ENCODE measurements around the gene C17orf58. TPM values are rescaled to one million over a fixed set of nuclear protein-coding genes. Genes with fewer than 3 reads are reported as not detected.
A peak's percentile ranks its signal among the peaks of the same experiment; 100 is the strongest.

Gene C17orf58
- total and polyA plus RNA-seq, 9 of the 15 experiments (the other 6 are each of a cell fraction or from before 2014, with no cell fraction given) = 8.6 to 37.4 (median 27.6) TPM

DNA sequence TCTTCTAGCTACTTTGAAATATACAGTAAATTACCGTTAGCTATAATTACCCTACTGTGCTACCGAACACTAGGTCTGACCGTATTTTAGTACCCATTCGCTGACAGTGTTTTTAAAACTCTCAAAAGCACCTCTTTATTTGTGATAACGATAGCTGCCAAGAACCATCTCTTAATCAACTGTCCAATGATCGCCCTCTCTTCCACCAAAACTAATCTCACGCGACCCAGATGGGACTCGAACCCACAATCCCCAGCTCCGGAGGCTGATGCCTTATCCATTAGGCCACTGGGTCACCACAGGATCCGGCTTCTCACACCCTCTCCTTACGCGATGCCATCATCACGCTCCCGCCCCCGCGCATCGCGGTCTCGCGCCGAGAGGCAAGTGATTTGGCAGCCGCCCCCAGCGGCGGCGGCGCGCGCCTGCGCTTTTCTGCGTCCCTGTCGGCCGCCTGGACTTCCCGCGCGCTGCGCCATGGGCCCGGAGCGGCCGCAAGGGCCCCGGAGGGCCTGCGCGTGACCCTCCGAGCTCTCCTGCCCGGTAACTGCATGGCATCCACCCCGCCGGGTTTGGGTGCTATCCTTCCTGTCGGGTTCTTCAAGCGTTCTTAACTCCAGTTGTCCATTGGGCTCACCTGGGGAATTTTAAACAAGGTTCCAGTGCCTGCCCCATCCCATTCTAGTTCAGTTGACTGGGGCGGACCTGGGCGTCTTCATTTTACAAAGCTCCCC lies 23.6 kb upstream of the C17orf58 start (continued):
- peak; percentile 59 for TF ChIP-seq PHF20 (IDR thresholded peaks at IDR 0.05; ENCODE audit: partially characterized antibody)
- TF ChIP-seq HDAC8 (tag; IDR thresholded peaks at IDR 0.05) = no peak; the same call in none of the 2 replicates
- TF ChIP-seq, protein P1, sequence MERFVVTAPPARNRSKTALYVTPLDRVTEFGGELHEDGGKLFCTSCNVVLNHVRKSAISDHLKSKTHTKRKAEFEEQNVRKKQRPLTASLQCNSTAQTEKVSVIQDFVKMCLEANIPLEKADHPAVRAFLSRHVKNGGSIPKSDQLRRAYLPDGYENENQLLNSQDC (CRISPR knock-in tag; IDR thresholded peaks at IDR 0.05) = peak; percentile 75; the same call in 1 of the 2 replicates
- TF ChIP-seq, protein P2, sequence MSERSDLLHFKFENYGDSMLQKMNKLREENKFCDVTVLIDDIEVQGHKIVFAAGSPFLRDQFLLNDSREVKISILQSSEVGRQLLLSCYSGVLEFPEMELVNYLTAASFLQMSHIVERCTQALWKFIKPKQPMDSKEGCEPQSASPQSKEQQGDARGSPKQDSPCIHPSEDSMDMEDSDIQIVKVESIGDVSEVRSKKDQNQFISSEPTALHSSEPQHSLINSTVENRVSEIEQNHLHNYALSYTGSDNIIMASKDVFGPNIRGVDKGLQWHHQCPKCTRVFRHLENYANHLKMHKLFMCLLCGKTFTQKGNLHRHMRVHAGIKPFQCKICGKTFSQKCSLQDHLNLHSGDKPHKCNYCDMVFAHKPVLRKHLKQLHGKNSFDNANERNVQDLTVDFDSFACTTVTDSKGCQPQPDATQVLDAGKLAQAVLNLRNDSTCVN (CRISPR knock-in tag; IDR thresholded peaks at IDR 0.05) = 0 out of 2 replicates have a peak, but pooled peaks have one; percentile 15
- no peak for TF ChIP-seq ZNF232 (CRISPR knock-in tag; IDR thresholded peaks at IDR 0.05)
- no peak for TF ChIP-seq DIDO1 (tag; IDR thresholded peaks at IDR 0.05; ENCODE audit: low read depth)
- no peak for TF ChIP-seq GTF2A2 (tag; IDR thresholded peaks at IDR 0.05)
- TF ChIP-seq BCL6 (CRISPR knock-in tag; IDR thresholded peaks at IDR 0.05) = no peak
- TF ChIP-seq PHF8 (IDR thresholded peaks at IDR 0.05; ENCODE audit: borderline replicate concordance, low read length) = peak; percentile 98
- 0 out of 2 replicates have a peak, but pooled peaks have one; percentile 66 for TF ChIP-seq ZHX1 (conservative IDR thresholded peaks at IDR 0.05; ENCODE audit: low read length)
- TF ChIP-seq NFATC3 (IDR thresholded peaks at IDR 0.05) = no peak
- no peak for TF ChIP-seq ZKSCAN3 (CRISPR knock-in tag; IDR thresholded peaks at IDR 0.05)
- no peak for TF ChIP-seq PRMT5 (CRISPR knock-in tag; IDR thresholded peaks at IDR 0.05)
- peak; percentile 69 for TF ChIP-seq TCF3 (CRISPR knock-in tag; IDR thresholded peaks at IDR 0.05)
- no peak; a peak in 1 of 4 replicates for TF ChIP-seq SIX5 (IDR thresholded peaks at IDR 0.05; ENCODE audit: borderline replicate concordance in 1 of 2, insufficient read depth in 1 of 2, low read depth in 1 of 2, low read length in 2 of 2)
- TF ChIP-seq, protein P3, sequence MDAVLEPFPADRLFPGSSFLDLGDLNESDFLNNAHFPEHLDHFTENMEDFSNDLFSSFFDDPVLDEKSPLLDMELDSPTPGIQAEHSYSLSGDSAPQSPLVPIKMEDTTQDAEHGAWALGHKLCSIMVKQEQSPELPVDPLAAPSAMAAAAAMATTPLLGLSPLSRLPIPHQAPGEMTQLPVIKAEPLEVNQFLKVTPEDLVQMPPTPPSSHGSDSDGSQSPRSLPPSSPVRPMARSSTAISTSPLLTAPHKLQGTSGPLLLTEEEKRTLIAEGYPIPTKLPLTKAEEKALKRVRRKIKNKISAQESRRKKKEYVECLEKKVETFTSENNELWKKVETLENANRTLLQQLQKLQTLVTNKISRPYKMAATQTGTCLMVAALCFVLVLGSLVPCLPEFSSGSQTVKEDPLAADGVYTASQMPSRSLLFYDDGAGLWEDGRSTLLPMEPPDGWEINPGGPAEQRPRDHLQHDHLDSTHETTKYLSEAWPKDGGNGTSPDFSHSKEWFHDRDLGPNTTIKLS (IDR thresholded peaks at IDR 0.05; ENCODE audit: borderline replicate concordance, low read depth) = peak; percentile 65
- no peak for TF ChIP-seq PURB (CRISPR knock-in tag; IDR thresholded peaks at IDR 0.05; ENCODE audit: low read depth)
- TF ChIP-seq TAF9B (IDR thresholded peaks at IDR 0.05; ENCODE audit: partially characterized antibody) = no peak
- TF ChIP-seq NFYB (IDR thresholded peaks at IDR 0.05; ENCODE audit: extremely low read depth, insufficient read length) = no peak
- no peak for TF ChIP-seq ZNF140 (CRISPR knock-in tag; IDR thresholded peaks at IDR 0.05)
- TF ChIP-seq, protein P4, sequence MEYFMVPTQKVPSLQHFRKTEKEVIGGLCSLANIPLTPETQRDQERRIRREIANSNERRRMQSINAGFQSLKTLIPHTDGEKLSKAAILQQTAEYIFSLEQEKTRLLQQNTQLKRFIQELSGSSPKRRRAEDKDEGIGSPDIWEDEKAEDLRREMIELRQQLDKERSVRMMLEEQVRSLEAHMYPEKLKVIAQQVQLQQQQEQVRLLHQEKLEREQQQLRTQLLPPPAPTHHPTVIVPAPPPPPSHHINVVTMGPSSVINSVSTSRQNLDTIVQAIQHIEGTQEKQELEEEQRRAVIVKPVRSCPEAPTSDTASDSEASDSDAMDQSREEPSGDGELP (CRISPR knock-in tag; IDR thresholded peaks at IDR 0.05; ENCODE audit: borderline replicate concordance) = peak; percentile 84; the same call in 1 of the 2 replicates
